K562 (cell line): ENCODE measurements around the gene HS6ST1. TPM values are rescaled to one million over a fixed set of nuclear protein-coding genes. Genes with fewer than 3 reads are reported as not detected.

Experiments used
- ATAC-seq: fragments of 200-7000 bp; cut with Tn5 transposase; 3 replicates; pipeline ENCODE4 v1.9.1; 2020; ENCODE audit warnings: moderate library complexity
- BruUV-seq: library from RNA; stranded (reverse); fragments of 400-500 nt; replicated peaks from 2 replicates; lab custom pipeline; 2021; lab: Mats Ljungman, UMichigan
- CTCF ChIA-PET: fragments of 300-600 bp; formaldehyde crosslinking; extraction: SDS; loops from one replicate; lab custom pipeline; 2021; ENCODE audit warnings: low intra/inter-chr PET ratio; lab: Yijun Ruan, JAX
- POLR2A ChIA-PET: fragments of 300-600, 350-650 bp; sonication (Branson Sonifier 250); formaldehyde crosslinking; extraction: SDS; loops from one replicate; lab custom pipeline; 2021; ENCODE audit warnings: antibody characterized with exemption, inconsistent platforms; lab: Yijun Ruan, JAX
- DNase-seq, 4 experiments: peaks; one replicate each; pipeline versions ENCODE4 v3.0.0 to v3.0.0-alpha.2; 2011 to 2018; ENCODE audit warnings: low spot score in 3 of 4, mixed read lengths in 3 of 4; ENCODE audit errors: extremely low read depth in 1 of 4
- FAIRE-seq: peaks from 2 replicates; lab custom pipeline; 2011; peaks lifted over from hg19 to GRCh38; lab: Jason Lieb, UNC
- H2AFZ ChIP-seq: 2 replicates; pipeline ENCODE4 v1.6.0; 2011; ENCODE audit warnings: low read depth, low read length, control low read depth, inconsistent platforms
- H3K27ac ChIP-seq: fragments of 200-600 bp; 3 replicates; pipeline ENCODE4 v1.8.0; 2011; ENCODE audit warnings: low read depth, mild to moderate bottlenecking, control low read depth, inconsistent platforms, low read length, moderate library complexity, mixed read lengths; ENCODE audit errors: extremely low read depth
- H3K27me3 ChIP-seq, 2 experiments: fragments of 300-600 bp in 1 of 2; 2 replicates in 1 of 2; 3 replicates in 1 of 2; pipeline versions ENCODE4 v1.6.0 to v1.8.0; 2011; ENCODE audit warnings: inconsistent platforms in 2 of 2, low read length in 2 of 2, mild to moderate bottlenecking in 1 of 2, mixed read lengths in 1 of 2, moderate library complexity in 1 of 2; ENCODE audit not compliant: control insufficient read depth in 2 of 2, insufficient read depth in 2 of 2
- H3K36me3 ChIP-seq: fragments of 300-600 bp; 3 replicates; pipeline ENCODE4 v1.8.0; 2011; ENCODE audit warnings: mild to moderate bottlenecking, low read length, inconsistent platforms; ENCODE audit not compliant: control insufficient read depth, insufficient read depth
- H3K4me1 ChIP-seq, 2 experiments: fragments of 200-600 bp in 1 of 2; replicated peaks in 1 of 2; 2 replicates in 1 of 2; 3 replicates in 1 of 2; pipeline versions ENCODE4 v1.5.1 to v1.8.0; 2011; ENCODE audit warnings: inconsistent platforms in 2 of 2, low read length in 2 of 2, mild to moderate bottlenecking in 1 of 2, mixed read lengths in 1 of 2, moderate library complexity in 1 of 2; ENCODE audit not compliant: control insufficient read depth in 2 of 2, insufficient read depth in 2 of 2
- H3K4me2 ChIP-seq: 2 replicates; pipeline ENCODE4 v1.6.1; 2011; ENCODE audit warnings: low read length, control low read depth, inconsistent platforms, mixed read lengths; ENCODE audit not compliant: insufficient read depth
- H3K4me3 ChIP-seq: fragments of 200-600 bp; sonication (generic), shearing (Covaris generic); 2 replicates; pipeline ENCODE4 v1.5.1; 2016; ENCODE audit warnings: control low read depth, inconsistent platforms
- H3K79me2 ChIP-seq: fragments of 200-600 bp; 3 replicates; pipeline ENCODE4 v1.8.0; 2011; ENCODE audit warnings: low read length, inconsistent platforms; ENCODE audit not compliant: control insufficient read depth, insufficient read depth
- H3K9ac ChIP-seq, 2 experiments: 2 replicates each; pipeline versions ENCODE4 v1.6.0 to v1.6.1; 2011; ENCODE audit warnings: low read depth in 2 of 2, low read length in 2 of 2, control low read depth in 1 of 2, inconsistent platforms in 1 of 2, mild to moderate bottlenecking in 1 of 2, mixed read lengths in 1 of 2; ENCODE audit not compliant: insufficient read depth in 1 of 2
- H3K9me1 ChIP-seq: one replicate; pipeline ENCODE4 v1.6.0; 2011; ENCODE audit warnings: inconsistent platforms, mild to moderate bottlenecking, low read length, moderate library complexity; ENCODE audit not compliant: control insufficient read depth, insufficient read depth
- H3K9me3 ChIP-seq: replicated peaks from 2 replicates; pipeline ENCODE4 v1.5.1; 2011; ENCODE audit warnings: low read depth, low read length, inconsistent platforms; ENCODE audit not compliant: control insufficient read depth, insufficient read depth
- H4K20me1 ChIP-seq: replicated peaks from 2 replicates; pipeline ENCODE4 v1.6.1; 2011; ENCODE audit warnings: low read length, inconsistent platforms, mixed read lengths; ENCODE audit not compliant: control insufficient read depth, insufficient read depth
- BCL6 ChIP-seq: fragments of 250-450 bp; sonication (Bioruptor Pico); IDR thresholded peaks from 2 replicates; pipeline ENCODE4 v1.4.0; 2020
- E2F4 ChIP-seq: sonication (generic); formaldehyde crosslinking; IDR thresholded peaks from 2 replicates; pipeline ENCODE4 v1.8.0; 2022; ENCODE audit warnings: mild to moderate bottlenecking, low read depth, missing genetic modification reagents
- ESRRA ChIP-seq: fragments of 450-650 bp; IDR thresholded peaks from 2 replicates; pipeline ENCODE4 v1.6.1; 2014; ENCODE audit warnings: low read depth, mild to moderate bottlenecking, moderate library complexity, borderline replicate concordance
- FOXJ2 ChIP-seq: fragments of 200-800 bp; sonication (Bioruptor generic); IDR thresholded peaks from 2 replicates; pipeline ENCODE4 v1.6.1; 2016; ENCODE audit warnings: missing genetic modification characterization, missing compliant biosample characterization
- NCOA4 ChIP-seq: fragments of 450-650 bp; IDR thresholded peaks from 2 replicates; pipeline ENCODE4 v1.6.1; 2018; ENCODE audit warnings: mild to moderate bottlenecking; ENCODE audit not compliant: partially characterized antibody
- NR2C2 ChIP-seq, 2 experiments: fragments of 200-800 bp in 1 of 2; sonication (Bioruptor generic) in 1 of 2; sonication (generic) in 1 of 2; formaldehyde crosslinking in 1 of 2; IDR thresholded peaks; 2 replicates each; pipeline versions ENCODE4 v1.6.1 to v1.8.0; 2016 to 2022; ENCODE audit warnings: mild to moderate bottlenecking in 1 of 2, missing compliant biosample characterization in 1 of 2, missing genetic modification characterization in 1 of 2, missing genetic modification reagents in 1 of 2
- PBX2 ChIP-seq, 2 experiments: IDR thresholded peaks in 1 of 2; conservative IDR thresholded peaks in 1 of 2; 2 replicates each; pipeline ENCODE4 v1.6.1; 2016; ENCODE audit warnings: low read depth in 2 of 2, mild to moderate bottlenecking in 1 of 2, missing compliant biosample characterization in 1 of 2, missing genetic modification characterization in 1 of 2, moderate library complexity in 1 of 2
- RBFOX2 ChIP-seq: fragments of 200-400 bp; formaldehyde crosslinking; IDR thresholded peaks from 2 replicates; pipeline ENCODE4 v1.6.1; 2017; ENCODE audit warnings: low read depth, mild to moderate bottlenecking, low read length, moderate library complexity
- XRCC3 ChIP-seq: fragments of 450-650 bp; IDR thresholded peaks from 2 replicates; pipeline ENCODE4 v1.6.1; 2017; ENCODE audit warnings: mild to moderate bottlenecking, moderate library complexity
- ZFP30 ChIP-seq: fragments of 250-450 bp; sonication (Bioruptor Pico); IDR thresholded peaks from 2 replicates; pipeline ENCODE4 v1.8.0; 2022; ENCODE audit warnings: moderate library complexity, mild to moderate bottlenecking, inconsistent platforms, borderline replicate concordance
- ZKSCAN3 ChIP-seq: fragments of 250-450 bp; sonication (Bioruptor Pico); IDR thresholded peaks from 2 replicates; pipeline ENCODE4 v1.4.0; 2020
- ZNF175 ChIP-seq: fragments of 200-800 bp; sonication (Bioruptor generic); IDR thresholded peaks from 2 replicates; pipeline ENCODE4 v1.6.1; 2016; ENCODE audit warnings: low read depth, mild to moderate bottlenecking, missing genetic modification characterization, missing compliant biosample characterization
- ZNF75A ChIP-seq: fragments of 450-650 bp; formaldehyde crosslinking; IDR thresholded peaks from 2 replicates; pipeline ENCODE4 v1.4.0; 2020; ENCODE audit warnings: mild to moderate bottlenecking
- WGBS: fragments of 100-300 bp; shearing (Covaris generic); methylation state at CpG from one replicate; pipeline ENCODE4 v1.1.6; 2016; ENCODE audit warnings: low coverage, mixed read lengths; ENCODE audit not compliant: insufficient coverage; ENCODE audit errors: missing lambda C conversion rate; 5-methylcytosine and 5-hydroxymethylcytosine counted together
- in situ Hi-C: fragments of 300-500 bp; cut with MboI; formaldehyde crosslinking; loops from 4 replicates; pipeline ENCODE4 v1.15.0; 2018; ENCODE audit warnings: inconsistent platforms, mixed read lengths
- intact Hi-C: fragments of 100-400 bp; cut with micrococcal nuclease; formaldehyde crosslinking; loops from 2 replicates; pipeline ENCODE4 v1.14.2; 2022
- polyA plus RNA-seq, 8 experiments: library from polyadenylated mRNA; depleted of rRNA in 4 of 8; stranded (reverse) in 5 of 8; unstranded in 3 of 8; fragments of >200 nt; fragmentation: Nextera tagmentation in 2 of 8; fragmentation: Illumina TruSeq in 1 of 8; extraction: Ambion mirVana in 2 of 8; extraction: Trizol in 1 of 8; gene quantifications; 2 replicates each; pipeline versions ENCODE4 v1.2.1 to v1.2.3, GENCODE V29; 2011 to 2014; ENCODE audit warnings: inconsistent platforms in 1 of 8, missing spikeins in 1 of 8
- total RNA-seq, 7 experiments: library from RNA; depleted of rRNA in 6 of 7; stranded (reverse); fragments of >200 nt in 6 of 7; fragmentation: Illumina TruSeq in 2 of 7; extraction: Trizol in 2 of 7; gene quantifications; 2 replicates each; pipeline versions ENCODE4 v1.2.1 to v1.2.3, GENCODE V29; 2011 to 2021; ENCODE audit warnings: low replicate concordance in 1 of 7

Gene HS6ST1
- total and polyA plus RNA-seq, 9 of the 15 experiments (the other 6 are each of a cell fraction or from before 2014, with no cell fraction given) = 0.06 to 7.4 (median 3.8) TPM

GRCh38 chr2:128326346-128326745 is 7.7 kb upstream of the HS6ST1 start:
- intact Hi-C loops (loop anchor here (10.0 kb wide), 1 partner anchor 158 kb away; no protein-coding TSS in a partner anchor), in situ Hi-C loops (no loop called here)
- no peak for ATAC-seq
- no peak overlapping the region for H3K4me2 ChIP-seq
- WGBS = 0% methylated on average over 4 of the region's 4 CpGs
- TF ChIP-seq XRCC3 = no peak
- no peak for TF ChIP-seq ZFP30 (CRISPR knock-in tag)
- no peak for TF ChIP-seq E2F4
- no peak for TF ChIP-seq FOXJ2 (tag)
- TF ChIP-seq BCL6 (CRISPR knock-in tag) = no peak
- TF ChIP-seq ZNF175 (CRISPR knock-in tag) = no peak
- no peak for TF ChIP-seq ESRRA
- TF ChIP-seq NCOA4 = no peak
- no peak for TF ChIP-seq RBFOX2
- TF ChIP-seq ZKSCAN3 (CRISPR knock-in tag) = no peak
- no peak for TF ChIP-seq NR2C2 (CRISPR knock-in tag; IDR thresholded peaks at IDR 0.05)
- TF ChIP-seq NR2C2 (tag; IDR thresholded peaks at IDR 0.05) = no peak
- TF ChIP-seq PBX2 (CRISPR knock-in tag; IDR thresholded peaks at IDR 0.05; ENCODE audit: low read depth) = no peak
- no peak for TF ChIP-seq PBX2 (tag; conservative IDR thresholded peaks at IDR 0.05; ENCODE audit: low read depth)
- no peak for TF ChIP-seq ZNF75A
- peaks cover 0 to 28% of the 10 kb centered on the region in 2 experiments; a peak in 2 of 5 replicates for H3K4me1 ChIP-seq
- no peaks in the 10 kb centered on the region for H3K9me3 ChIP-seq
- POLR2A ChIA-PET = interaction anchor here (0.6 kb wide), 1 partner anchor 1571 kb away, joined by 3 read pairs; no protein-coding TSS in a partner anchor
- no peak for DNase-seq
- no peak overlapping the region for H3K4me3 ChIP-seq
- H3K27me3 ChIP-seq = peaks cover 0 to 28% of the 10 kb centered on the region in 2 experiments; a peak in 3 of 5 replicates
- no peak overlapping the region for H3K27ac ChIP-seq
- no TSS peak for BruUV-seq
- H3K9me1 ChIP-seq = no peaks in the 10 kb centered on the region
- no peak overlapping the region for H3K9ac ChIP-seq
- no peak overlapping the region for H2AFZ ChIP-seq
- no peaks in the 10 kb centered on the region for H3K79me2 ChIP-seq
- CTCF ChIA-PET = no interaction called here
- FAIRE-seq = no peak
- no peaks in the 10 kb centered on the region for H4K20me1 ChIP-seq
- H3K36me3 ChIP-seq = no peaks in the 10 kb centered on the region
